ENCODE data around the gene EWSR1.
"Not testable (repeated sequence)": the region's sequence is repeated elsewhere in the genome, so short reads cannot be mapped to it uniquely, and the experiment has no call there.

Gene EWSR1

GRCh38 chr22:29230972-29231875 lies 36.8 kb upstream of the EWSR1 start:
- Histone ChIP-seq H3K9me3 (ENCODE audit: control insufficient read depth in 2 of 2, low read length in 2 of 2) (no peaks in the 10 kb centered on the region), H3K9ac (ENCODE audit: low read depth in 1 of 2, low read length in 2 of 2) (no peak overlapping the region), H3K27ac (ENCODE audit: low read depth in 2 of 2, low read length in 2 of 2) (no peak overlapping the region), H3K27me3 (ENCODE audit: control insufficient read depth in 2 of 2, insufficient read depth in 2 of 2, low read length in 2 of 2) (no peaks in the 10 kb centered on the region), H3K4me3 (ENCODE audit: low read length in 2 of 2) (no peak overlapping the region), H3K4me1 (ENCODE audit: control insufficient read depth in 2 of 2, insufficient read depth in 2 of 2, low read length in 2 of 2) (no peaks in the 10 kb centered on the region), H3K36me3 (ENCODE audit: control insufficient read depth in 2 of 2, insufficient read depth in 2 of 2, low read length in 2 of 2) (no peaks in the 10 kb centered on the region)

GRCh38 chr22:29231971-29232959 lies 35.8 kb upstream of the EWSR1 start:
- H3K4me3 ChIP-seq (ENCODE audit: low read length in 2 of 2): no peak overlapping the region
- H3K9ac ChIP-seq (ENCODE audit: low read depth in 1 of 2, low read length in 2 of 2): no peak overlapping the region
- H3K27me3 ChIP-seq (ENCODE audit: control insufficient read depth in 2 of 2, insufficient read depth in 2 of 2, low read length in 2 of 2): no peaks in the 10 kb centered on the region
- H3K4me1 ChIP-seq (ENCODE audit: control insufficient read depth in 2 of 2, insufficient read depth in 2 of 2, low read length in 2 of 2): no peaks in the 10 kb centered on the region
- H3K9me3 ChIP-seq (ENCODE audit: control insufficient read depth in 2 of 2, low read length in 2 of 2): no peaks in the 10 kb centered on the region
- H3K27ac ChIP-seq (ENCODE audit: low read depth in 2 of 2, low read length in 2 of 2): no peak overlapping the region
- no peaks in the 10 kb centered on the region for H3K36me3 ChIP-seq (ENCODE audit: control insufficient read depth in 2 of 2, insufficient read depth in 2 of 2, low read length in 2 of 2)

GRCh38 chr22:29233277-29233877 lies 34.7 kb upstream of the EWSR1 start:
- H3K27ac ChIP-seq (ENCODE audit: low read depth in 2 of 2, low read length in 2 of 2): no peak overlapping the region
- H3K27me3 ChIP-seq (ENCODE audit: control insufficient read depth in 2 of 2, insufficient read depth in 2 of 2, low read length in 2 of 2): no peaks in the 10 kb centered on the region
- no peaks in the 10 kb centered on the region for H3K36me3 ChIP-seq (ENCODE audit: control insufficient read depth in 2 of 2, insufficient read depth in 2 of 2, low read length in 2 of 2)
- H3K4me3 ChIP-seq (ENCODE audit: low read length in 2 of 2): no peak overlapping the region
- H3K9ac ChIP-seq (ENCODE audit: low read depth in 1 of 2, low read length in 2 of 2): no peak overlapping the region
- H3K4me1 ChIP-seq (ENCODE audit: control insufficient read depth in 2 of 2, insufficient read depth in 2 of 2, low read length in 2 of 2): no peaks in the 10 kb centered on the region
- no peaks in the 10 kb centered on the region for H3K9me3 ChIP-seq (ENCODE audit: control insufficient read depth in 2 of 2, low read length in 2 of 2)

- H3K9ac ChIP-seq (ENCODE audit: low read depth in 1 of 2, low read length in 2 of 2); H3K36me3 ChIP-seq (ENCODE audit: control insufficient read depth in 2 of 2, insufficient read depth in 2 of 2, low read length in 2 of 2); H3K4me3 ChIP-seq (ENCODE audit: low read length in 2 of 2); H3K27ac ChIP-seq (ENCODE audit: low read depth in 2 of 2, low read length in 2 of 2); H3K9me3 ChIP-seq (ENCODE audit: control insufficient read depth in 2 of 2, low read length in 2 of 2); H3K4me1 ChIP-seq (ENCODE audit: control insufficient read depth in 2 of 2, insufficient read depth in 2 of 2, low read length in 2 of 2); H3K27me3 ChIP-seq (ENCODE audit: control insufficient read depth in 2 of 2, insufficient read depth in 2 of 2, low read length in 2 of 2): not testable (repeated sequence)
Observed at GRCh38 chr22:29240481-29240880, 27.6 kb upstream of the EWSR1 start.

GRCh38 chr22:29243874-29244446 lies 24.1 kb upstream of the EWSR1 start:
- Histone ChIP-seq H3K36me3 (ENCODE audit: control insufficient read depth in 2 of 2, insufficient read depth in 2 of 2, low read length in 2 of 2) (no peaks in the 10 kb centered on the region), H3K27ac (ENCODE audit: low read depth in 2 of 2, low read length in 2 of 2) (no peak overlapping the region), H3K4me1 (ENCODE audit: control insufficient read depth in 2 of 2, insufficient read depth in 2 of 2, low read length in 2 of 2) (no peaks in the 10 kb centered on the region), H3K27me3 (ENCODE audit: control insufficient read depth in 2 of 2, insufficient read depth in 2 of 2, low read length in 2 of 2) (no peaks in the 10 kb centered on the region), H3K9ac (ENCODE audit: low read depth in 1 of 2, low read length in 2 of 2) (no peak overlapping the region), H3K4me3 (ENCODE audit: low read length in 2 of 2) (no peak overlapping the region), H3K9me3 (ENCODE audit: control insufficient read depth in 2 of 2, low read length in 2 of 2) (peaks cover 0 to 3% of the 10 kb centered on the region in 2 donors)

- Histone ChIP-seq H3K27me3 (ENCODE audit: control insufficient read depth in 2 of 2, insufficient read depth in 2 of 2, low read length in 2 of 2) (no peaks in the 10 kb centered on the region), H3K4me1 (ENCODE audit: control insufficient read depth in 2 of 2, insufficient read depth in 2 of 2, low read length in 2 of 2) (no peaks in the 10 kb centered on the region), H3K36me3 (ENCODE audit: control insufficient read depth in 2 of 2, insufficient read depth in 2 of 2, low read length in 2 of 2) (no peaks in the 10 kb centered on the region), H3K4me3 (ENCODE audit: low read length in 2 of 2) (no peak overlapping the region), H3K27ac (ENCODE audit: low read depth in 2 of 2, low read length in 2 of 2) (no peak overlapping the region), H3K9ac (ENCODE audit: low read depth in 1 of 2, low read length in 2 of 2) (no peak overlapping the region), H3K9me3 (ENCODE audit: control insufficient read depth in 2 of 2, low read length in 2 of 2) (peaks cover 0 to 3% of the 10 kb centered on the region in 2 donors)
Observed at GRCh38 chr22:29244785-29245625, 23.1 kb upstream of the EWSR1 start.

GRCh38 chr22:29245626-29246385 lies 22.3 kb upstream of the EWSR1 start:
- no peak overlapping the region for H3K9ac ChIP-seq (ENCODE audit: low read depth in 1 of 2, low read length in 2 of 2)
- H3K27ac ChIP-seq (ENCODE audit: low read depth in 2 of 2, low read length in 2 of 2): no peak overlapping the region

GRCh38 chr22:29247891-29248290 lies 20.2 kb upstream of the EWSR1 start:
- not testable (repeated sequence) for H3K36me3 ChIP-seq (ENCODE audit: control insufficient read depth in 2 of 2, insufficient read depth in 2 of 2, low read length in 2 of 2)

More at GRCh38 chr22:29245626-29246385, 22.3 kb upstream of the EWSR1 start:
- no peaks in the 10 kb centered on the region for H3K4me1 ChIP-seq (ENCODE audit: control insufficient read depth in 2 of 2, insufficient read depth in 2 of 2, low read length in 2 of 2)
- H3K4me3 ChIP-seq (ENCODE audit: low read length in 2 of 2): no peak overlapping the region
- H3K36me3 ChIP-seq (ENCODE audit: control insufficient read depth in 2 of 2, insufficient read depth in 2 of 2, low read length in 2 of 2): no peaks in the 10 kb centered on the region
- H3K9me3 ChIP-seq (ENCODE audit: control insufficient read depth in 2 of 2, low read length in 2 of 2): peaks cover 0 to 3% of the 10 kb centered on the region in 2 donors
- H3K27me3 ChIP-seq (ENCODE audit: control insufficient read depth in 2 of 2, insufficient read depth in 2 of 2, low read length in 2 of 2): no peaks in the 10 kb centered on the region

GRCh38 chr22:29251265-29251664 lies 16.8 kb upstream of the EWSR1 start:
- H3K27ac ChIP-seq (ENCODE audit: low read depth in 2 of 2, low read length in 2 of 2): no peak overlapping the region
- no peak overlapping the region for H3K9ac ChIP-seq (ENCODE audit: low read depth in 1 of 2, low read length in 2 of 2)
- no peak overlapping the region for H3K4me3 ChIP-seq (ENCODE audit: low read length in 2 of 2)
- H3K27me3 ChIP-seq (ENCODE audit: control insufficient read depth in 2 of 2, insufficient read depth in 2 of 2, low read length in 2 of 2): no peaks in the 10 kb centered on the region
- no peaks in the 10 kb centered on the region for H3K9me3 ChIP-seq (ENCODE audit: control insufficient read depth in 2 of 2, low read length in 2 of 2)
- no peaks in the 10 kb centered on the region for H3K36me3 ChIP-seq (ENCODE audit: control insufficient read depth in 2 of 2, insufficient read depth in 2 of 2, low read length in 2 of 2)
- H3K4me1 ChIP-seq (ENCODE audit: control insufficient read depth in 2 of 2, insufficient read depth in 2 of 2, low read length in 2 of 2): no peaks in the 10 kb centered on the region

More at GRCh38 chr22:29247891-29248290, 20.2 kb upstream of the EWSR1 start:
- not testable (repeated sequence) for H3K9ac ChIP-seq (ENCODE audit: low read depth in 1 of 2, low read length in 2 of 2); H3K9me3 ChIP-seq (ENCODE audit: control insufficient read depth in 2 of 2, low read length in 2 of 2); H3K4me1 ChIP-seq (ENCODE audit: control insufficient read depth in 2 of 2, insufficient read depth in 2 of 2, low read length in 2 of 2); H3K4me3 ChIP-seq (ENCODE audit: low read length in 2 of 2); H3K27me3 ChIP-seq (ENCODE audit: control insufficient read depth in 2 of 2, insufficient read depth in 2 of 2, low read length in 2 of 2); H3K27ac ChIP-seq (ENCODE audit: low read depth in 2 of 2, low read length in 2 of 2)

Data from mucosa of rectum (tissue), 2 donors.